SU-DHL-6 (cell line): ENCODE results near the gene CDC42BPG.
A peak's percentile ranks its signal among the peaks of the same experiment; 100 is the strongest.

ENCODE experiments used
- H2AFZ ChIP-seq: fragments of 200-600 bp; sonication (generic); 2 replicates; pipeline ENCODE4 v1.6.1; 2014; ENCODE audit warnings: low read depth, mild to moderate bottlenecking, moderate library complexity, mixed read lengths, antibody characterized with exemption, low read length; ENCODE audit not compliant: severe bottlenecking
- H3F3A ChIP-seq: fragments of 200-600 bp; shearing (Covaris generic); 2 replicates; pipeline ENCODE4 v1.6.0; 2016; ENCODE audit warnings: antibody characterized with exemption, mild to moderate bottlenecking; ENCODE audit not compliant: insufficient read depth
- H3K27ac ChIP-seq: fragments of 200-600 bp; sonication (generic); 2 replicates; pipeline ENCODE4 v1.5.1; 2016; ENCODE audit warnings: low read depth, mild to moderate bottlenecking, low read length, moderate library complexity, mixed read lengths
- H3K27me3 ChIP-seq: fragments of 200-600 bp; sonication (generic), shearing (Covaris generic); 2 replicates; pipeline ENCODE4 v1.6.0; 2014; ENCODE audit warnings: mild to moderate bottlenecking, low read length
- H3K36me3 ChIP-seq: fragments of 200-600 bp; sonication (generic); 2 replicates; pipeline ENCODE4 v1.6.1; 2014; ENCODE audit warnings: mild to moderate bottlenecking, low read length, mixed read lengths
- H3K4me2 ChIP-seq: fragments of 300-600, 200-600 bp; shearing (Covaris generic), sonication (generic); 2 replicates; pipeline ENCODE4 v1.6.0; 2014; ENCODE audit warnings: low read length, low read depth, mild to moderate bottlenecking; ENCODE audit not compliant: poor library complexity, severe bottlenecking
- H3K4me3 ChIP-seq: fragments of 200-600 bp; sonication (generic); 2 replicates; pipeline ENCODE4 v1.5.1; 2014; ENCODE audit warnings: antibody characterized with exemption, low read length, mild to moderate bottlenecking, mixed read lengths; ENCODE audit not compliant: insufficient read depth, poor library complexity, severe bottlenecking
- H3K79me2 ChIP-seq: fragments of 200-600 bp; sonication (generic); 2 replicates; pipeline ENCODE4 v1.6.1; 2014; ENCODE audit warnings: mild to moderate bottlenecking, low read length, moderate library complexity; ENCODE audit not compliant: insufficient read depth
- H3K9ac ChIP-seq: fragments of 200-600 bp; sonication (generic); 2 replicates; pipeline ENCODE4 v1.7.0; 2014; ENCODE audit warnings: mild to moderate bottlenecking, low read length
- H3K9me2 ChIP-seq: fragments of 200-600 bp; sonication (generic); replicated peaks from 2 replicates; pipeline ENCODE4 v1.6.1; 2014; ENCODE audit warnings: low read length; ENCODE audit not compliant: insufficient read depth
- H3K9me3 ChIP-seq: fragments of 200-600 bp; sonication (generic); 2 replicates; pipeline ENCODE4 v1.6.1; 2014; ENCODE audit warnings: low read length, mixed read lengths; ENCODE audit not compliant: insufficient read depth
- H4K20me1 ChIP-seq: fragments of 200-600 bp; sonication (generic); 2 replicates; pipeline ENCODE4 v1.6.1; 2014; ENCODE audit warnings: low read depth, mild to moderate bottlenecking, antibody characterized with exemption, low read length, moderate library complexity, mixed read lengths
- EZH2phosphoT487 ChIP-seq: fragments of 200-600 bp; sonication (generic), shearing (Covaris generic); conservative IDR thresholded peaks from 2 replicates; pipeline ENCODE4 v1.6.1; 2018; ENCODE audit warnings: mild to moderate bottlenecking, antibody characterized with exemption, low read length, moderate library complexity, mixed read lengths
- TF ChIP-seq, protein P1 (sequence below): fragments of 200-600 bp; sonication (generic); IDR thresholded peaks from one replicate; pipeline ENCODE4 v1.5.1; 2017; ENCODE audit warnings: antibody characterized with exemption, mild to moderate bottlenecking, low read length, moderate library complexity; ENCODE audit not compliant: insufficient read depth, poor library complexity, severe bottlenecking

CDC42BPG gene

GRCh38 chr11:64858467-64859263 is 14.2 kb upstream of the CDC42BPG start:
- H3K9me3 ChIP-seq: no peaks in the 10 kb centered on the region
- no peak for TF ChIP-seq EZH2phosphoT487
- TF ChIP-seq, protein P1, sequence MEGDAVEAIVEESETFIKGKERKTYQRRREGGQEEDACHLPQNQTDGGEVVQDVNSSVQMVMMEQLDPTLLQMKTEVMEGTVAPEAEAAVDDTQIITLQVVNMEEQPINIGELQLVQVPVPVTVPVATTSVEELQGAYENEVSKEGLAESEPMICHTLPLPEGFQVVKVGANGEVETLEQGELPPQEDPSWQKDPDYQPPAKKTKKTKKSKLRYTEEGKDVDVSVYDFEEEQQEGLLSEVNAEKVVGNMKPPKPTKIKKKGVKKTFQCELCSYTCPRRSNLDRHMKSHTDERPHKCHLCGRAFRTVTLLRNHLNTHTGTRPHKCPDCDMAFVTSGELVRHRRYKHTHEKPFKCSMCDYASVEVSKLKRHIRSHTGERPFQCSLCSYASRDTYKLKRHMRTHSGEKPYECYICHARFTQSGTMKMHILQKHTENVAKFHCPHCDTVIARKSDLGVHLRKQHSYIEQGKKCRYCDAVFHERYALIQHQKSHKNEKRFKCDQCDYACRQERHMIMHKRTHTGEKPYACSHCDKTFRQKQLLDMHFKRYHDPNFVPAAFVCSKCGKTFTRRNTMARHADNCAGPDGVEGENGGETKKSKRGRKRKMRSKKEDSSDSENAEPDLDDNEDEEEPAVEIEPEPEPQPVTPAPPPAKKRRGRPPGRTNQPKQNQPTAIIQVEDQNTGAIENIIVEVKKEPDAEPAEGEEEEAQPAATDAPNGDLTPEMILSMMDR: no peak

DNA sequence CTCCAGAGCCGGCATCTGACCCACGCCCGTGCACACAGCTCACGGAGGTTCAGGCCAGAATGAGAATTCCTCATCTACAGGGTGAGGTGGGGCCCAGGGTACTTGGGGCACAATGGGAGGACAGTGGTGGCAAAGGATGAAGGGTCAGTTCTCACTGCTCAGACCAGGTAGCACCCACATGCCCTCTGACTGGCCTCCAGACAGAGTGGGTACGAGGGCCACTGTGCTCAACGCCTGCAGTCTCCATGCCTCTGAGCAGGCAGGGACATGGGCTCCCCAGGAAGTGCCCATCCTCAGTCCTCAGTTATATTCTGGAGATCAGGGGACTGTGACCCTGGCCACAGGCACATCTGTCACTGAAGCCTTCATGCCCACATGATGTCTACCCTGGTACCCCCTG is 13.0 kb upstream of the CDC42BPG start:
- H3K27ac ChIP-seq: peak overlapping the region; percentile 23
- TF ChIP-seq EZH2phosphoT487: no peak
- TF ChIP-seq, protein P1: no peak
- peaks cover 59% of the 10 kb centered on the region for H3F3A ChIP-seq
- peaks cover 8% of the 10 kb centered on the region; the same call in 1 of the 2 replicates for H3K36me3 ChIP-seq
- H3K9me3 ChIP-seq: no peaks in the 10 kb centered on the region
- H2AFZ ChIP-seq: no peak overlapping the region
- H3K4me3 ChIP-seq: no peak overlapping the region
- H3K27me3 ChIP-seq: no peaks in the 10 kb centered on the region
- peaks cover 44% of the 10 kb centered on the region for H3K79me2 ChIP-seq
- H3K4me2 ChIP-seq: no peak overlapping the region
- no peaks in the 10 kb centered on the region for H4K20me1 ChIP-seq
- no peaks in the 10 kb centered on the region for H3K9me2 ChIP-seq
- no peak overlapping the region for H3K9ac ChIP-seq

More at GRCh38 chr11:64858467-64859263, 14.2 kb upstream of the CDC42BPG start:
- Histone ChIP-seq H3K36me3 (peaks cover 8% of the 10 kb centered on the region; the same call in 1 of the 2 replicates), H3K9ac (peak overlapping the region; percentile 52), H2AFZ (no peak overlapping the region), H3F3A (peaks cover 51% of the 10 kb centered on the region), H3K27ac (peak overlapping the region; percentile 93), H3K9me2 (no peaks in the 10 kb centered on the region), H3K4me2 (peak overlapping the region; percentile 57), H3K27me3 (no peaks in the 10 kb centered on the region), H3K79me2 (peaks cover 55% of the 10 kb centered on the region), H4K20me1 (no peaks in the 10 kb centered on the region), H3K4me3 (no peak overlapping the region)

DNA sequence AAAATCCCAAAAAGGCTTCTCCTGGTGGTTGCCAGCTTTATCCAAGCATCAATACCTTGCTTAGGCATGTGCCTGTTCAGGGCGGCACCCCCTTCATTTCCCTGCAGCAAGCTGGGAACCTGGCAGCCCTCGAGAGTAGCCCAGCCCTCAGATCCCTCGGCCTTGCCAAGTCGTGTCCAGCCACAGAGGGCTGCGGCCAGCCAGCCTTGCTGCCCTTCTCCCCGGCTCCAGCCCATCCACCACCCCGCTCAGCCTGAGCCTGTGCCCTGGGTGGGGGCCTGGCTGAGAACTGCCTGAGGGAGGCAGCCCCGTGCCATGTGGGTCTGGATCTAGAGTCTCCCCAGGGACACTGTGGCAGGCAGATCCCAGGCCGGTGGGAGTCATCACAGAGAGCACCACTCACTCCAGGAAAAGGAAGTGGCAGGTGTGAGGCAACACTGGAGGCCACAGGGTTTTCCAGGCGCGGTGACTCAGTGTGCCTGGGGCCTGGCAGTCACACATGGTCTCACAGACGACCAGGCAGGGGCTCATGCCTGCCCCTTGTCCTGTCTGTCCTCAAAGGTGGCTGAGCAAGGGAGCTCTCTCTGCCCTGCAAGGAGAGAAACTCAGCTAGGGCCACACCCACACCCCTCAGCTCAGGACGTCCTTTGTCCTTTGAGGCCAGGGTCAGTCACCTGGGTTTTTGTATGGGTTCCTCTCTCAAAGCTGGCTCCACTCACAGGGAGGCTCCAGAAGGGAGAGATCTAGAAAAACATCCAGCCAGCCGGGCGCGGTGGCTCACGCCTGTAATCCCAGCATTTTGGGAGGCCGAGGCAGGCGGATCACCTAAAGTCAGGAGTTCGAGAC is 12.2 kb upstream of the CDC42BPG start:
- H3K9me3 ChIP-seq: no peaks in the 10 kb centered on the region
- peaks cover 59% of the 10 kb centered on the region for H3F3A ChIP-seq
- no peak overlapping the region for H3K4me3 ChIP-seq
- H3K9ac ChIP-seq: no peak overlapping the region
- H3K79me2 ChIP-seq: peaks cover 35% of the 10 kb centered on the region
- no peak overlapping the region for H2AFZ ChIP-seq
- no peaks in the 10 kb centered on the region for H3K9me2 ChIP-seq
- TF ChIP-seq EZH2phosphoT487: no peak
- TF ChIP-seq, protein P1: no peak
- H3K4me2 ChIP-seq: no peak overlapping the region
- H3K36me3 ChIP-seq: peaks cover 8% of the 10 kb centered on the region; the same call in 1 of the 2 replicates
- peak overlapping the region; percentile 45 for H3K27ac ChIP-seq
- no peaks in the 10 kb centered on the region for H4K20me1 ChIP-seq
- no peaks in the 10 kb centered on the region for H3K27me3 ChIP-seq
